Effector memory CD4-positive, alpha-beta T cell (primary cell): Measurements from ENCODE around the gene PHF13.
"Not testable (repeated sequence)": the region's sequence is repeated elsewhere in the genome, so short reads cannot be mapped to it uniquely, and the experiment has no call there.

Source experiments
- DNase-seq, 3 donors: peaks; one replicate each; pipeline ENCODE4 v3.0.0-alpha.2; 2020
- H3K27ac ChIP-seq: 2 replicates; pipeline ENCODE4 v1.7.0; 2013; ENCODE audit warnings: mild to moderate bottlenecking, low read length, moderate library complexity; ENCODE audit not compliant: insufficient read depth, poor library complexity, severe bottlenecking
- H3K27me3 ChIP-seq: replicated peaks from 2 replicates; pipeline ENCODE4 v1.7.0; 2013; ENCODE audit warnings: mild to moderate bottlenecking, low read length; ENCODE audit not compliant: insufficient read depth, control insufficient read depth, poor library complexity, severe bottlenecking
- H3K36me3 ChIP-seq: 2 replicates; pipeline ENCODE4 v1.7.0; 2013; ENCODE audit warnings: mild to moderate bottlenecking, low read length, moderate library complexity; ENCODE audit not compliant: control insufficient read depth, insufficient read depth
- H3K4me1 ChIP-seq: 2 replicates; pipeline ENCODE4 v1.7.0; 2013; ENCODE audit warnings: low read length, mild to moderate bottlenecking; ENCODE audit not compliant: control insufficient read depth, insufficient read depth, poor library complexity, severe bottlenecking
- H3K4me3 ChIP-seq: 2 replicates; pipeline ENCODE4 v1.7.0; 2013; ENCODE audit warnings: low read length, low read depth, mild to moderate bottlenecking; ENCODE audit not compliant: insufficient read depth, poor library complexity, severe bottlenecking
- H3K9me3 ChIP-seq: 2 replicates; pipeline ENCODE4 v1.7.0; 2013; ENCODE audit warnings: mild to moderate bottlenecking, low read length, moderate library complexity; ENCODE audit not compliant: control insufficient read depth

The PHF13 gene

GRCh38 chr1:6640867-6641266, 27.3 kb downstream of the PHF13 start:
- peaks cover 43% of the 10 kb centered on the region for H3K36me3 ChIP-seq
- DNase-seq, H3K9me3 ChIP-seq, H3K4me1 ChIP-seq, H3K27ac ChIP-seq, H3K27me3 ChIP-seq, H3K4me3 ChIP-seq: not testable (repeated sequence)

DNA sequence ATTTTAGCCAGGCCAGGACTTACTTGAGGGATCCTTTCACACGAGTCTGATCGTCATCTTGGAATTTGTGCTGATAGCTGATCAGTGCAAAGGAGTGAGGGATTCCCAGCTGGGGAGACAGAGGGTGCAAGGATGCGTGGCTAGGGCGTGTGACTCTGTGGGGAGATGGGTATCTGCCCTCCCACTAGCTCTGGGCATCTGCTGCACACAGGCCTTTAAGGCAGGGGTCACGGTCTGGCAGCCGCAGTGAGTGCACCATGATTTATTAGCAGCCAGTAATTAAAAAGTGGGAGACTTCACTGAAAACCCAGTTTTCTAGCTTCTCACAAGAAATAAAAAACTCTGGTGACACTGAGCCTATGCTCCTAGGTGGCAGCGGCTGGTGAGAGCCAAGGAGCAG, 31.5 kb downstream of the PHF13 start:
- no peaks in the 10 kb centered on the region for H3K27me3 ChIP-seq

GRCh38 chr1:6646499-6647148, 33.1 kb downstream of the PHF13 start:
- no peak overlapping the region for H3K4me3 ChIP-seq
- DNase-seq: no peak

More for the DNA sequence above, 31.5 kb downstream of the PHF13 start:
- no peak for DNase-seq
- Histone ChIP-seq H3K4me1 (peaks cover 3% of the 10 kb centered on the region), H3K36me3 (peaks cover 6% of the 10 kb centered on the region), H3K9me3 (no peaks in the 10 kb centered on the region), H3K4me3 (no peak overlapping the region), H3K27ac (no peak overlapping the region)

DNA sequence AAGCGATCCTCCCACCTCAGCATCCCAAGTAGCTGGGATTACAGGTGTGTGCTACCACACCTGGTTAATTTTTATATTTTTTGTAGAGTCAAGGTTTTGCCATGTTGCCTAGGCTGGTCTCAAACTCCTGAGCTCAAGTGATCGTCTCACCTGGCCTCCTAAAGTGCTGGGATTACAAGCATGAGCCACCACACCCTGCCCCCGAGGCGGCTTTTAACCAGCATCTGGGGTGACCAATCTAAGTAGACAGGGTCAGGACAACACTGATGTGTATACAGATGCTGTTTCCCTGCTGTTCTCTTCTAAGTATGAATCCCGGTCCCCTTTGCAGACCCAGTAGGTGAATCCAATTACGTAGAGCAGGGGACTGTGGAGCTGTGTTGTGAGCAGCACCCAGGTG, 35.0 kb downstream of the PHF13 start:
- DNase-seq: no peak
- peaks cover 27% of the 10 kb centered on the region for H3K36me3 ChIP-seq
- H3K4me1 ChIP-seq: peaks cover 3% of the 10 kb centered on the region

More at GRCh38 chr1:6646499-6647148, 33.1 kb downstream of the PHF13 start:
- Histone ChIP-seq H3K36me3 (peaks cover 9% of the 10 kb centered on the region), H3K4me1 (peaks cover 3% of the 10 kb centered on the region), H3K27ac (no peak overlapping the region), H3K9me3 (no peaks in the 10 kb centered on the region), H3K27me3 (no peaks in the 10 kb centered on the region)

GRCh38 chr1:6651909-6652308, 38.4 kb downstream of the PHF13 start:
- DNase-seq: no peak
- Histone ChIP-seq H3K27me3 (no peaks in the 10 kb centered on the region), H3K9me3 (no peaks in the 10 kb centered on the region), H3K4me3 (no peak overlapping the region), H3K4me1 (no peaks in the 10 kb centered on the region), H3K36me3 (peaks cover 26% of the 10 kb centered on the region), H3K27ac (no peak overlapping the region)

More for the DNA sequence above, 35.0 kb downstream of the PHF13 start:
- no peak overlapping the region for H3K27ac ChIP-seq
- H3K27me3 ChIP-seq: no peaks in the 10 kb centered on the region
- H3K4me3 ChIP-seq: no peak overlapping the region
- no peaks in the 10 kb centered on the region for H3K9me3 ChIP-seq

- H3K27ac ChIP-seq: no peak overlapping the region
- no peaks in the 10 kb centered on the region for H3K27me3 ChIP-seq
- no peak for DNase-seq
- H3K4me3 ChIP-seq: no peak overlapping the region
- peaks cover 26% of the 10 kb centered on the region for H3K36me3 ChIP-seq
- H3K4me1 ChIP-seq: no peaks in the 10 kb centered on the region
- no peaks in the 10 kb centered on the region for H3K9me3 ChIP-seq
Observed at GRCh38 chr1:6652986-6653385, 39.5 kb downstream of the PHF13 start.

- no peak overlapping the region for H3K4me3 ChIP-seq
- DNase-seq: no peak
- no peaks in the 10 kb centered on the region for H3K9me3 ChIP-seq
- peaks cover 26% of the 10 kb centered on the region for H3K36me3 ChIP-seq
- H3K27me3 ChIP-seq: no peaks in the 10 kb centered on the region
- no peak overlapping the region for H3K27ac ChIP-seq
- no peaks in the 10 kb centered on the region for H3K4me1 ChIP-seq
Observed at GRCh38 chr1:6653436-6654290, 40.1 kb downstream of the PHF13 start.

- Histone ChIP-seq H3K27me3 (no peaks in the 10 kb centered on the region), H3K4me1 (no peaks in the 10 kb centered on the region), H3K4me3 (no peak overlapping the region), H3K36me3 (peaks cover 16% of the 10 kb centered on the region), H3K9me3 (no peaks in the 10 kb centered on the region), H3K27ac (no peak overlapping the region)
- DNase-seq: no peak
Observed at GRCh38 chr1:6657138-6657537, 43.6 kb downstream of the PHF13 start.

DNA sequence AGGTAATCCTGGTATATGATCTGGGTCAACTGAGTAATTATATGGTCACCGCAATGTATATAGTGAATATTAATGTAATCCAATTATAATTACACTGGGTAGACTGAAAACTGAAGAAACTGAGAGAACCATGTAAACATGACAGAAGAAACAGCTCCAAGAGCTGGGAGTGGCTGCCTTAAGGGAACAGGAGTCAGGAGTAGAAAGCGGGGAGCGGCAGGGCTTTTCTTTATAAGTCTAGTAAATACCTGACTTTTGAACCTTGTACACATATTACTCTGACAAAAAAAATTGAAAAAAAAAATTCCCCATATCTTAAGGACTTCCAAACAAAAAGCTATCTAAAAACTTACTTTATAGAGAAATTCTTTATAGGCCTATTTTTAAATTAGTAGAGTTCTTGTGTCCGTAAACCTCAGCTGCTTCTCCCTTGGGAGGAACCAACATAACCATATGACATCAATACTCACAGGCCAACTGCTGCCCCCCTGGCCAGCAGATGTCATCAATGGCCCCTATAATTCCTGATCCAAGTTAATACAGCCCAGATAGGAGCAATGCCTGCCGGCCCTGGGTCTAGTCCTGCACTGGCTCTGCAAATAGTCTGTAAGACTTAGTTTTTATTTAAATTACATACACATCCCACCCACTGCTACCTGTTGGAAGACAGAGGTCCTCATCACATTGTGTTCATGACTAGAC, 45.0 kb downstream of the PHF13 start:
- no peak overlapping the region for H3K27ac ChIP-seq
- peaks cover 3% of the 10 kb centered on the region for H3K36me3 ChIP-seq
- no peaks in the 10 kb centered on the region for H3K9me3 ChIP-seq
- no peaks in the 10 kb centered on the region for H3K4me1 ChIP-seq
- H3K4me3 ChIP-seq: no peak overlapping the region
- no peaks in the 10 kb centered on the region for H3K27me3 ChIP-seq
- no peak for DNase-seq
